Chondrocyte (in vitro differentiated cells): ENCODE results near the gene PWWP2B. TPM values are rescaled to one million over a fixed set of nuclear protein-coding genes. Genes with fewer than 3 reads are reported as not detected.

Experiments used
- DNase-seq: peaks from one replicate; pipeline ENCODE4 v3.0.0; 2021; ENCODE audit warnings: mixed read lengths, low spot score
- H3K27ac Mint-ChIP-seq: one replicate; pipeline ENCODE4 v1.8.0; 2021; ENCODE audit warnings: mild to moderate bottlenecking, moderate library complexity, mixed read lengths; ENCODE audit not compliant: unreplicated experiment
- H3K27me3 Mint-ChIP-seq: 2 replicates; pipeline ENCODE4 v1.8.0; 2021; ENCODE audit warnings: low read depth, mixed read lengths
- H3K36me3 Mint-ChIP-seq: 2 replicates; pipeline ENCODE4 v1.8.0; 2021; ENCODE audit warnings: low read depth, mixed read lengths
- H3K4me1 Mint-ChIP-seq: 2 replicates; pipeline ENCODE4 v1.8.0; 2021; ENCODE audit warnings: low read depth, mild to moderate bottlenecking, mixed read lengths
- H3K4me3 Mint-ChIP-seq: one replicate; pipeline ENCODE4 v1.8.0; 2021; ENCODE audit warnings: mild to moderate bottlenecking, moderate library complexity, mixed read lengths; ENCODE audit not compliant: unreplicated experiment
- H3K9me3 Mint-ChIP-seq: 2 replicates; pipeline ENCODE4 v1.8.0; 2021; ENCODE audit warnings: low read depth, mixed read lengths
- CTCF ChIP-seq: fragments of 200-600 bp; sonication (generic); IDR thresholded peaks from 2 replicates; pipeline ENCODE4 v1.5.0; 2021; ENCODE audit warnings: antibody characterized with exemption, mild to moderate bottlenecking, moderate library complexity
- total RNA-seq: library from RNA; stranded (reverse); gene quantifications from 3 replicates; pipeline ENCODE4 v1.2.1, GENCODE V29; 2021

Gene PWWP2B
- total RNA-seq, 1 donor from 2014 or later: 13.2 TPM

GRCh38 chr10:132465193-132465888 is 68.3 kb downstream of the PWWP2B start:
- peaks cover 2% of the 10 kb centered on the region for H3K27me3 Mint-ChIP-seq
- no peaks in the 10 kb centered on the region for H3K9me3 Mint-ChIP-seq
- H3K36me3 Mint-ChIP-seq: no peaks in the 10 kb centered on the region
- TF ChIP-seq CTCF: no peak
- peak; percentile 92 for DNase-seq
- H3K4me1 Mint-ChIP-seq: peaks cover 4% of the 10 kb centered on the region
- no peak overlapping the region for H3K27ac Mint-ChIP-seq
- no peak overlapping the region for H3K4me3 Mint-ChIP-seq

DNA sequence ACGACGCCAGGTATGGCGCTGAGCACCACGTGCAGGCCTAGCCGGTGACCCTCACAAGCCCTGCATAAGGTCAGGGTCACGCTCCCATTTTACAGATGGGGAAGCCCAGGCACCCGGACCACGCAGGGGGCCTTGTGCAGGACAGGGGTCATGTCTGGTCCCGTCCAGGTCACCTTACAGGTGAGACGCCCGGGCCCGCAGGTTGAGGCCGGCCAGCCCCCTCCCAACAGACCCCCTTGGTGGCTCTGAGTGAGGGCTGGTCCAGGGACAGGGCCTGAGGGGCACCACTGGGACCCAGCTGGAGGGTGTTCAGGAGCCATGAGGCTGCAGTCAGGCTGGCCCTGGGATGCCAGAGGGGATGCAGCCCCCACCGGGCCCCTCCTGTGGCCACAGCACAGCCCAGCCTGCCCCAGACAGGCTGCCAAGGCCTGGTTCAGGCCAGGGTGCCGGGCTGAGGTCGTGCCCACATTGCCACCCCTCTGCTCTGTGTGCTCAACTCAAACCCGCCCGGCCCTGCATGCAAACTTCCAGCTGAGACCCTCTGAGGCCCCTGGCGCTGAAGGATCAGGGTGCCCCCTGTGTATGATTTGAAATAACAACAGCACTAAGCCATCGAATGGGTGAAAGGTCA is 69.0 kb downstream of the PWWP2B start:
- no peak for TF ChIP-seq CTCF
- Mint-ChIP-seq H3K36me3 (no peaks in the 10 kb centered on the region), H3K4me3 (no peak overlapping the region), H3K27me3 (peaks cover 4% of the 10 kb centered on the region), H3K27ac (no peak overlapping the region), H3K4me1 (peaks cover 4% of the 10 kb centered on the region), H3K9me3 (no peaks in the 10 kb centered on the region)
- peak; percentile 89 for DNase-seq

DNA sequence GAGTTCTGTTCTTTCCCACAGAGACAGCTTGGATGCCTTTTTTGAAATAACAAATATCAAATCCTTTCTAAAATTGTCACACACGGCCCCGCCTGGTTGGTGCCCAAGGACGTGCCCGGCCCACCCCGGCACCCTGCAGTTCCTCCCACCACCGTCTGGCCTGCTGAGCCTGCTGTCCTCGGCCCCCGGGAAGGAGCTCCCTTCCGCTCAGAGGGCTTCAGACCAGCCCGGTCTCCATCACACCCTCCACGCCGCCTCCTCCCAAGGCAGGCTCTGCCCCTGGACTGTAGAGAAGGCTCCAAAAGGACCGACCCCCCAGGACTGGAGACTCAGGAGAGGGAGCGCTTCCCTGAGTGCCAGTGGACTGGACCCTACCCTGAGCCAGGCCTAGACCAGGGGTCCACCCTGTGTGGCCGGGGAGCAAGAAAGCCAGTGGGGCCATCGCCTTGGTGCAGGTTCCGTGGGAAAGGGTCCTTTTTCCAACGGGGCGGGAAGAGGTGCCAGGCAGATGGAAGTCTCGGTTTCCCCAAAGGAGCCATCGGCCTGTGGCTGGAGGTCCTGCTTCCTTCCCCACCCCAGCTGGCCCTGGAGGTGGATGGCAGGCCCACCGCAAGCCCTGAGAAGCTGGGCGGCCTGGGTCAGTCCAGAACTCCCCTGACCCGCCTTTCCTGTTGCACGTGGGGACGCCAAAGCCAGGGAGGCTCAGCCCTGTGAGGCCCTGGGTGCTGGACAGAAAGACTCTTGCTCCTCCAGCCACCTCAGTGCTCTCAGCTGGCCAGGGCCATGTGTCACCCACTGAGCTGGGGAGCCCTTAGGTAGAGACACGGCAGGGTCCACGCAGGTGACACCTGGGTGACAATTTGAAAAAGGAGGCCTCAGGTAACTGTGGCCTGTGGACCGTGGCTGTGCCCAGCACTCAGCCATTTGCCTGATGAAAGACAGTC is 69.8 kb downstream of the PWWP2B start:
- Mint-ChIP-seq H3K9me3 (peaks cover 3% of the 10 kb centered on the region), H3K27ac (no peak overlapping the region), H3K27me3 (peaks cover 4% of the 10 kb centered on the region), H3K36me3 (no peaks in the 10 kb centered on the region), H3K4me3 (no peak overlapping the region), H3K4me1 (peaks cover 4% of the 10 kb centered on the region)
- peak; percentile 88 for DNase-seq
- no peak for TF ChIP-seq CTCF

Other genes starting within 250 kb of the PWWP2B start
- gene DPYSL4, start 210.3 kb upstream of the PWWP2B start, total RNA-seq: 19.9 to 37.6 TPM (median 35.2 TPM) in 3 replicates
- gene STK32C, start 89.2 kb upstream of the PWWP2B start, total RNA-seq: 15.8 to 17.9 TPM (median 17.2 TPM) in 3 replicates
- gene LRRC27, start 65.0 kb upstream of the PWWP2B start, total RNA-seq: 10.2 to 14.4 TPM (median 13.2 TPM) in 3 replicates
- 29.5 to 40.6 TPM (median 40.1 TPM) in 3 replicates for gene INPP5A, start 140.6 kb downstream of the PWWP2B start, total RNA-seq